Ovary (tissue), 9 donors: ENCODE results near the gene POLR1C. TPM values are rescaled to one million over a fixed set of nuclear protein-coding genes. Genes with fewer than 3 reads are reported as not detected.

Experiments
- DNase-seq, 5 donors: peaks; one replicate each; pipeline ENCODE4 v3.0.0-alpha.2; 2019 to 2020
- H3K27ac ChIP-seq, 2 donors: fragments of 200-600 bp; one replicate each; pipeline versions ENCODE4 v1.5.1 to v1.8.0; 2019 to 2022
- H3K27me3 ChIP-seq: fragments of 200-600 bp; one replicate; pipeline ENCODE4 v1.8.0; 2022
- H3K36me3 ChIP-seq: fragments of 200-600 bp; sonication (generic); one replicate; pipeline ENCODE4 v1.5.1; 2019
- H3K4me1 ChIP-seq: one replicate; pipeline ENCODE4 v1.8.1; 2013; ENCODE audit warnings: mild to moderate bottlenecking, moderate library complexity; ENCODE audit not compliant: insufficient read depth
- H3K4me3 ChIP-seq: fragments of 200-600 bp; sonication (generic); one replicate; pipeline ENCODE4 v1.5.1; 2017
- H3K9me3 ChIP-seq, 2 donors: fragments of 200-600 bp in 1 of 2; sonication (generic) in 1 of 2; one replicate each; pipeline versions ENCODE4 v1.5.1 to v1.8.1; 2013 to 2019; ENCODE audit warnings: mild to moderate bottlenecking in 1 of 2, moderate library complexity in 1 of 2
- EP300 ChIP-seq: sonication (generic); formaldehyde crosslinking; IDR thresholded peaks from one replicate; pipeline ENCODE4 v1.6.1; 2017; ENCODE audit warnings: antibody characterized with exemption
- POLR2A ChIP-seq: fragments of 450-650 bp; IDR thresholded peaks from one replicate; pipeline ENCODE4 v1.6.1; 2017; ENCODE audit warnings: antibody characterized with exemption, mild to moderate bottlenecking, moderate library complexity
- WGBS, 3 donors: extraction: QIAGEN DNeasy Blood & Tissue Kit in 1 of 3; methylation state at CpG; one replicate each; pipeline versions ENCODE4 v1.1.5 to v1.1.7; 2013 to 2017; 5-methylcytosine and 5-hydroxymethylcytosine counted together
- intact Hi-C, 4 donors: fragments of 100-400 bp; cut with DNase I; formaldehyde crosslinking; loops; one replicate each; pipeline versions ENCODE4 v1.11.0 to v1.15.1; 2022 to 2023
- polyA plus RNA-seq, 2 donors: library from polyadenylated mRNA; stranded (reverse); fragments of 200-250 nt in 1 of 2; fragments of 350-450 nt in 1 of 2; fragmentation: Illumina TruSeq in 1 of 2; extraction: RNeasy Lipid Tissue Mini Kit (QIAGEN cat#74804) in 1 of 2; gene quantifications; one replicate each; pipeline ENCODE4 v1.2.3, GENCODE V29; 2013 to 2014
- total RNA-seq, 7 donors: library from RNA; depleted of rRNA in 2 of 7; stranded (reverse); fragments of >200 nt in 2 of 7; fragmentation: NEBNext Ultra II Directional in 3 of 7; extraction: Animal tissue kit (Norgen Biotek cat#: 25700) in 3 of 7; gene quantifications; one replicate each; pipeline versions ENCODE4 v1.1.0 to v1.2.4, GENCODE V29; 2016 to 2023
- TF ChIP-seq, protein P1 (sequence below), 3 donors: fragments of 450-650 bp in 2 of 3; fragments of 200-600 bp in 1 of 3; IDR thresholded peaks; one replicate each; pipeline versions ENCODE4 v1.5.1 to v1.8.0; 2016 to 2022; ENCODE audit warnings: antibody characterized with exemption in 3 of 3, mild to moderate bottlenecking in 1 of 3
- donor health status: DM: no; HTN: no; CAD: no; lungs with moderate emphysema.
- donor health status: DM: no; HTN: no; CAD: no.
- donor health status: Bipolar disorder and iron deficiency.
- donor health status: DM: yes; HTN: yes; CAD: no.
- donor health status: DM: no; HTN: no; CAD: no.
- donor health status: DM: yes; HTN: yes; CAD: no.

The POLR1C gene
- total and polyA plus RNA-seq, 9 donors, result 18.1 to 48.6 (median 32.0) TPM

DNA sequence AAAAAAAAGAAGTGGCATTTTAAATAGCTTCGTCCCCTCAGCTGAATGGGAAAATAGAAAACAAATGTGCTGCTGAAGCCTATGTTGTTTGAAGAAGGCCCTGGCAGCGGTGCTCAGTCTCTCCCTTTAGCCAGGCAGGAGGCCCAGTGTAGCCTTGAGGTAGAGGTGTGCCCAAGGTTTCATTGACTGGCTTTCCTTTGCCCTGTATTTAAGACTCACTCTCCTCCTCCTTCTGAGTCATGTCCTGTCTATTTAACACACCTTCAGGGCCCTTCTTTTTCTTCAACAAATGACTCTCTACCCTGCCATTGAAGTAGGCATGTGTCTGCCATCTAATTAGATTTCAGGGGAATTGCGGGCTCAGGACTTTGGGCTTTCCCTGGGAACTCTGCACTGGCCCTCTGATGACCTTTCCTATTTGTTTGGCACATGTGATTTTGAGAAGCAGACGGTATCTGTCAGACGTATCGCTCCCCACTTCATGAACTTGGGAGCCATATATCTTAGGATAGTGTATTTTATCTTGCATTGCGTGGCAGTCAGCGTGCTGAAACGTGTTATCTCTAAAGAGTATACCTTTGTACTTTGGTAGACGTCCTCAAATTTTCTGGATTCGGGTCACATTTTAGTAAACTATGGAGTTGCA lies 35.2 kb upstream of the POLR1C start:
- H3K4me3 ChIP-seq, result no peak overlapping the region
- H3K9me3 ChIP-seq, result no peaks in the 10 kb centered on the region
- no peaks in the 10 kb centered on the region for H3K27me3 ChIP-seq
- no peak for DNase-seq
- WGBS, 3 donors, result 91 to 92% (median 91%) methylated on average over 11 of the region's 11 CpGs
- peaks cover 7% of the 10 kb centered on the region for H3K4me1 ChIP-seq
- H3K36me3 ChIP-seq, result no peaks in the 10 kb centered on the region
- intact Hi-C loops, result no loop called here
- TF ChIP-seq EP300 (no peak), POLR2A (no peak)
- TF ChIP-seq, protein P1, sequence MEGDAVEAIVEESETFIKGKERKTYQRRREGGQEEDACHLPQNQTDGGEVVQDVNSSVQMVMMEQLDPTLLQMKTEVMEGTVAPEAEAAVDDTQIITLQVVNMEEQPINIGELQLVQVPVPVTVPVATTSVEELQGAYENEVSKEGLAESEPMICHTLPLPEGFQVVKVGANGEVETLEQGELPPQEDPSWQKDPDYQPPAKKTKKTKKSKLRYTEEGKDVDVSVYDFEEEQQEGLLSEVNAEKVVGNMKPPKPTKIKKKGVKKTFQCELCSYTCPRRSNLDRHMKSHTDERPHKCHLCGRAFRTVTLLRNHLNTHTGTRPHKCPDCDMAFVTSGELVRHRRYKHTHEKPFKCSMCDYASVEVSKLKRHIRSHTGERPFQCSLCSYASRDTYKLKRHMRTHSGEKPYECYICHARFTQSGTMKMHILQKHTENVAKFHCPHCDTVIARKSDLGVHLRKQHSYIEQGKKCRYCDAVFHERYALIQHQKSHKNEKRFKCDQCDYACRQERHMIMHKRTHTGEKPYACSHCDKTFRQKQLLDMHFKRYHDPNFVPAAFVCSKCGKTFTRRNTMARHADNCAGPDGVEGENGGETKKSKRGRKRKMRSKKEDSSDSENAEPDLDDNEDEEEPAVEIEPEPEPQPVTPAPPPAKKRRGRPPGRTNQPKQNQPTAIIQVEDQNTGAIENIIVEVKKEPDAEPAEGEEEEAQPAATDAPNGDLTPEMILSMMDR (IDR thresholded peaks at IDR 0.05), result no peak
- H3K27ac ChIP-seq, result no peak overlapping the region

DNA sequence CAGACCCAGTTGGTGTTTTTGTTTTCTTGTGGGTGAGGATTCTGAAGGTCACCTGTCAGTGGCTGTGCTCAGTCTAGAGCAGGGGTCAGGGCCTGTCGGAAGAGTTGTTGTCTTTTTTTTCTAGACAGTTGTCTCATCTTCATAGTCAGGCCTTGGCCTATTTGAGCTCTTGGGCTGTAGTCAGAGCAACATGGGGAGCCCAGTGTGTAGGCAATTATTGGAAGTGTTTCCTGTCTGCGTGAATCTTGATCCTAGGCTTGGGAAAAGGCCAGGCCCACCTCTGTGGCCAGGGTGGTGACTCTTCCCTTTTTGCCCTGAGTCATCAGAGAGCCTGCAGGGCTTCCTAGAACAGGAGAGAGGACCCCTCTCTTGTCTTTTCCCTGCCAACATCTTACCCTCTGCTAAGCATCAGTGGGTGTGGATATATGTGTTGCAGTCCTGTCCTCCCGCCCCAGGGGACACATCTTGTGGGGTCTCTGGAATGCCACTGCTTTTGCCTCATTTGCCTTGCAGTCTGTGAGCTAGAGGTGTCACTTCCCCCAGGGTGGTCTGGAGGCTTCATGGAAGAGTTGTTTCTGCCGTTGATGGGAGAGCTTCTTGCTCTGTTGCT lies 28.1 kb upstream of the POLR1C start:
- no peak overlapping the region for H3K27ac ChIP-seq
- H3K27me3 ChIP-seq, result no peaks in the 10 kb centered on the region
- DNase-seq, result no peak
- H3K4me1 ChIP-seq, result peaks cover 16% of the 10 kb centered on the region
- WGBS, 3 donors, result 31 to 53% (median 40%) methylated on average over 4 of the region's 4 CpGs
- no peaks in the 10 kb centered on the region for H3K9me3 ChIP-seq
- TF ChIP-seq, protein P1 (IDR thresholded peaks at IDR 0.05), result no peak
- TF ChIP-seq EP300 (no peak), POLR2A (no peak)
- no peak overlapping the region for H3K4me3 ChIP-seq
- no peaks in the 10 kb centered on the region for H3K36me3 ChIP-seq
- intact Hi-C loops, result no loop called here

DNA sequence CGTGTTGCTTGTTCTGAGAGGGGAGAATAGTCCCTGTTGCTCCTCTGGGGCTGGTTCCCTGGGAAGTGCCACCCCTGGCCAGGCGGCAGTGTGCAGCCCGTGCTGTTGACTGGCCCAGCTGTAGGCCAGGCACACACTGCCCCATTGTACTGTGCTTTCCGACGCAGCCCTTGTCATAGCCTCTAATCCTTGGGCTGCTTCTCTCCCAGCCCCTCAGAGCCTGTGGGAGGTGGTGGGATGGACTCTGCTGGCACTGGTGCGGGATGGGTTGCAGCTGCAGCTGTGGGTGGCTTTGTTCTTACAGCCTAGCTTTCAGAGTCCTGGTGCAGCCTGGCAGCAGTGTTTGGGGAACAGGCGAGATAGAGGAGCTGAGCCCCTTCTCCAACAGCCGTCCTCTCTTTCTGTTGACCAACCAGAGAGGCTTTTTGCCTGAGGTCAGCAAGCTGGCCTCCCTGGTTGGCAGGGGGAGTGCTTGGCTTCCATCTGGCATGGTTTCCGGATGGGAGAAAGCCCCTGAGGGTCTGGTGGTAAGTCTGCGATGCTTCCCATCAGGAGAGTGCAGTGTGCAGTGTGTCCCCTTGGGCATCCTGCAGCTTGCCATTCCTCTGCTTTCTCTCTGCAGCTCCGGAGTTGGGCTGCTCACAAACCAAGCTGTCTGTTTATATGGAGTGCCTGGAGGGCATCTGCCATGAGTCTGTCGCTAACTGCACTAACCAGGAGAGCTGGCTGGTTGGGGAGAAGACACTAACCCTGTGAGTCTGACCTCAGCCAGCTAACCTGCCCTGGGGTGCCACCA lies 27.4 kb upstream of the POLR1C start:
- no peak for DNase-seq
- intact Hi-C loops, result loop anchor here in 1 of 4 donors (10.0 kb wide), 1 partner anchor 225 kb away; no protein-coding TSS in a partner anchor
- Histone ChIP-seq H3K36me3 (no peaks in the 10 kb centered on the region), H3K27me3 (no peaks in the 10 kb centered on the region), H3K4me1 (peaks cover 16% of the 10 kb centered on the region), H3K4me3 (no peak overlapping the region), H3K27ac (no peak overlapping the region), H3K9me3 (no peaks in the 10 kb centered on the region)
- TF ChIP-seq POLR2A (no peak), EP300 (no peak)
- TF ChIP-seq, protein P1 (IDR thresholded peaks at IDR 0.05), result no peak
- WGBS, 3 donors, result 50 to 62% (median 55%) methylated on average over 12 of the region's 12 CpGs

GRCh38 chr6:43490523-43490939 lies 26.4 kb upstream of the POLR1C start:
- no peak for TF ChIP-seq POLR2A
- TF ChIP-seq EP300, result no peak
- TF ChIP-seq, protein P1 (IDR thresholded peaks at IDR 0.05), result no peak
- 47 to 67% (median 61%) methylated on average over 6 of the region's 6 CpGs for WGBS, 3 donors
- H3K36me3 ChIP-seq, result no peaks in the 10 kb centered on the region
- H3K27ac ChIP-seq, result no peak overlapping the region
- no peaks in the 10 kb centered on the region for H3K27me3 ChIP-seq
- H3K4me3 ChIP-seq, result no peak overlapping the region
- H3K9me3 ChIP-seq, result no peaks in the 10 kb centered on the region
- H3K4me1 ChIP-seq, result peaks cover 20% of the 10 kb centered on the region
- intact Hi-C loops, result loop anchor here in 1 of 4 donors (10.0 kb wide), 1 partner anchor 226 kb away; no protein-coding TSS in a partner anchor
- DNase-seq, result no peak
